Gastroesophageal sphincter (tissue), 4 donors: ENCODE results near the gene TNNI3. TPM values are rescaled to one million over a fixed set of nuclear protein-coding genes. Genes with fewer than 3 reads are reported as not detected.

Source experiments
- ATAC-seq: fragments of 150-250 bp; one replicate; pipeline ENCODE4 v1.9.1; 2016; ENCODE audit warnings: mild to moderate bottlenecking, moderate library complexity
- H3K27ac ChIP-seq, 4 donors: fragments of 200-600 bp; sonication (generic) in 3 of 4; 1 replicate in 3 of 4; 2 replicates in 1 of 4; pipeline ENCODE4 v1.5.1; 2016 to 2019
- H3K27me3 ChIP-seq: fragments of 200-600 bp; sonication (generic); one replicate; pipeline ENCODE4 v1.5.1; 2019
- H3K36me3 ChIP-seq, 2 donors: fragments of 200-600 bp; sonication (generic); one replicate each; pipeline ENCODE4 v1.5.1; 2019; ENCODE audit warnings: control low read depth in 1 of 2
- H3K4me1 ChIP-seq, 3 donors: fragments of 200-600 bp; sonication (generic); 1 replicate in 2 of 3; 2 replicates in 1 of 3; pipeline ENCODE4 v1.5.1; 2016 to 2019; ENCODE audit warnings: control low read depth in 2 of 3
- H3K4me3 ChIP-seq, 2 donors: fragments of 200-600 bp; sonication (generic); one replicate each; pipeline ENCODE4 v1.5.1; 2019; ENCODE audit warnings: mild to moderate bottlenecking in 1 of 2, moderate library complexity in 1 of 2
- H3K9me3 ChIP-seq, 3 donors: fragments of 200-600 bp; sonication (generic); one replicate each; pipeline ENCODE4 v1.5.1; 2017 to 2019; ENCODE audit warnings: control low read depth in 2 of 3
- CTCF ChIP-seq, 4 experiments: fragments of 200-600 bp in 2 of 4; fragments of 450-650 bp in 2 of 4; sonication (generic) in 1 of 4; IDR thresholded peaks; one replicate each; pipeline ENCODE4 v1.5.1; 2017 to 2019; ENCODE audit warnings: antibody characterized with exemption in 4 of 4, mild to moderate bottlenecking in 2 of 4, moderate library complexity in 2 of 4
- EP300 ChIP-seq: sonication (generic); formaldehyde crosslinking; IDR thresholded peaks from one replicate; pipeline ENCODE4 v1.6.1; 2017; ENCODE audit warnings: antibody characterized with exemption, mild to moderate bottlenecking
- POLR2A ChIP-seq, 2 donors: fragments of 450-650 bp; IDR thresholded peaks; one replicate each; pipeline ENCODE4 v1.6.1; 2017; ENCODE audit warnings: antibody characterized with exemption in 2 of 2, mild to moderate bottlenecking in 2 of 2, moderate library complexity in 1 of 2
- POLR2AphosphoS5 ChIP-seq: sonication (generic); formaldehyde crosslinking; IDR thresholded peaks from one replicate; pipeline ENCODE4 v1.6.1; 2017; ENCODE audit warnings: antibody characterized with exemption
- WGBS, 2 donors: methylation state at CpG; one replicate each; pipeline ENCODE4 v1.1.5; 2018; ENCODE audit warnings: low coverage in 1 of 2; 5-methylcytosine and 5-hydroxymethylcytosine counted together
- total RNA-seq, 4 donors: library from RNA; depleted of rRNA; stranded (reverse); fragments of >200 nt; gene quantifications; one replicate each; pipeline ENCODE4 v1.1.0, GENCODE V29; 2016

Gene TNNI3
- total RNA-seq, 4 donors from 2014 or later: not detected

GRCh38 chr19:55136399-55137102 is 21.0 kb downstream of the TNNI3 start:
- Histone ChIP-seq H3K9me3 (no peaks in the 10 kb centered on the region), H3K4me3 (no peak overlapping the region), H3K36me3 (no peaks in the 10 kb centered on the region), H3K4me1 (peaks cover 0 to 7% (median 0%) of the 10 kb centered on the region in 3 donors), H3K27ac (no peak overlapping the region), H3K27me3 (peaks cover 92% of the 10 kb centered on the region)
- WGBS, 2 donors: 62 to 100% methylated on average over 1 to 3 of the region's 17 CpGs
- no peak for ATAC-seq
- TF ChIP-seq CTCF (IDR thresholded peaks at IDR 0.05) (no peak), POLR2A (IDR thresholded peaks at IDR 0.05) (no peak), EP300 (no peak), POLR2AphosphoS5 (no peak)

- TF ChIP-seq EP300 (no peak), POLR2A (IDR thresholded peaks at IDR 0.05) (no peak), CTCF (IDR thresholded peaks at IDR 0.05) (no peak), POLR2AphosphoS5 (no peak)
- Histone ChIP-seq H3K9me3 (no peaks in the 10 kb centered on the region), H3K36me3 (no peaks in the 10 kb centered on the region), H3K27me3 (peaks cover 92% of the 10 kb centered on the region), H3K27ac (no peak overlapping the region), H3K4me3 (no peak overlapping the region), H3K4me1 (no peaks in the 10 kb centered on the region)
- 13 to 25% methylated on average over 1 of the region's 3 CpGs for WGBS, 2 donors
- no peak for ATAC-seq
Observed at GRCh38 chr19:55134736-55135135, 22.8 kb downstream of the TNNI3 start.

GRCh38 chr19:55133639-55134444 is 23.7 kb downstream of the TNNI3 start:
- TF ChIP-seq POLR2AphosphoS5: no peak
- TF ChIP-seq CTCF (IDR thresholded peaks at IDR 0.05): no peak
- TF ChIP-seq POLR2A (IDR thresholded peaks at IDR 0.05): no peak
- no peak for TF ChIP-seq EP300
- Histone ChIP-seq H3K4me3 (no peak overlapping the region), H3K27ac (no peak overlapping the region), H3K4me1 (no peaks in the 10 kb centered on the region), H3K36me3 (no peaks in the 10 kb centered on the region), H3K9me3 (no peaks in the 10 kb centered on the region), H3K27me3 (peaks cover 88% of the 10 kb centered on the region)
- WGBS, 2 donors: 42 to 49% methylated on average over 6 to 9 of the region's 25 CpGs
- ATAC-seq: no peak

GRCh38 chr19:55132453-55133129 is 24.9 kb downstream of the TNNI3 start:
- Histone ChIP-seq H3K4me1 (no peaks in the 10 kb centered on the region), H3K4me3 (no peak overlapping the region), H3K27me3 (peaks cover 78% of the 10 kb centered on the region), H3K27ac (no peak overlapping the region), H3K9me3 (no peaks in the 10 kb centered on the region), H3K36me3 (no peaks in the 10 kb centered on the region)
- TF ChIP-seq POLR2A (IDR thresholded peaks at IDR 0.05) (no peak), CTCF (IDR thresholded peaks at IDR 0.05) (peak in 1 of 4 experiments; percentile 46), EP300 (no peak), POLR2AphosphoS5 (no peak)
- WGBS, 2 donors: 26 to 60% methylated on average over 4 to 7 of the region's 14 CpGs
- ATAC-seq: no peak
